H9 (cell line): ENCODE data around the gene TOGARAM2. TPM values are rescaled to one million over a fixed set of nuclear protein-coding genes. Genes with fewer than 3 reads are reported as not detected.

Experiments
- DNase-seq: peaks from one replicate; pipeline ENCODE4 v3.0.0-alpha.2; 2017
- H2AFZ ChIP-seq: one replicate; pipeline ENCODE4 v1.6.1; 2013; ENCODE audit warnings: mild to moderate bottlenecking, low read length, control low read depth, moderate library complexity
- H2AK5ac ChIP-seq: 2 replicates; pipeline ENCODE4 v1.6.1; 2013; ENCODE audit warnings: low read length, control low read depth, mixed read lengths; ENCODE audit not compliant: insufficient read length
- H2BK120ac ChIP-seq: one replicate; pipeline ENCODE4 v1.6.1; 2013; ENCODE audit warnings: low read depth, mild to moderate bottlenecking, low read length, control low read depth, inconsistent platforms; ENCODE audit not compliant: poor library complexity, severe bottlenecking
- H2BK12ac ChIP-seq: 2 replicates; pipeline ENCODE4 v1.6.1; 2013; ENCODE audit warnings: low read length, control low read depth, mixed read lengths, low read depth; ENCODE audit not compliant: insufficient read length
- H2BK15ac ChIP-seq: 2 replicates; pipeline ENCODE4 v1.6.1; 2013; ENCODE audit warnings: low read depth, low read length, control low read depth
- H2BK20ac ChIP-seq: one replicate; pipeline ENCODE4 v1.6.1; 2013; ENCODE audit warnings: low read depth, mild to moderate bottlenecking, low read length, control low read depth, inconsistent platforms; ENCODE audit not compliant: poor library complexity, severe bottlenecking
- H2BK5ac ChIP-seq: 2 replicates; pipeline ENCODE4 v1.6.1; 2013; ENCODE audit warnings: low read length, control low read depth, mixed read lengths; ENCODE audit not compliant: insufficient read length
- H3K14ac ChIP-seq: 2 replicates; pipeline ENCODE4 v1.6.1; 2013; ENCODE audit warnings: low read length, control low read depth; ENCODE audit not compliant: insufficient read depth
- H3K18ac ChIP-seq: 2 replicates; pipeline ENCODE4 v1.6.1; 2013; ENCODE audit warnings: low read depth, mild to moderate bottlenecking, mixed read lengths, low read length, control low read depth; ENCODE audit not compliant: insufficient read length
- H3K23ac ChIP-seq: 2 replicates; pipeline ENCODE4 v1.6.1; 2013; ENCODE audit warnings: low read length, control low read depth, mixed read lengths, low read depth; ENCODE audit not compliant: insufficient read length
- H3K23me2 ChIP-seq: 2 replicates; pipeline ENCODE4 v1.6.1; 2013; ENCODE audit warnings: low read depth, mild to moderate bottlenecking, mixed read lengths, low read length, control low read depth; ENCODE audit not compliant: insufficient read length, poor library complexity, severe bottlenecking
- H3K27ac ChIP-seq: 2 replicates; pipeline ENCODE4 v1.5.1; 2013; ENCODE audit warnings: low read length, control low read depth, mixed read lengths, low read depth; ENCODE audit not compliant: insufficient read length
- H3K27me3 ChIP-seq: 2 replicates; pipeline ENCODE4 v1.6.1; 2013; ENCODE audit warnings: low read length, control low read depth, inconsistent platforms; ENCODE audit not compliant: insufficient read depth
- H3K4ac ChIP-seq: 2 replicates; pipeline ENCODE4 v1.6.1; 2013; ENCODE audit warnings: low read depth, mild to moderate bottlenecking, control low read depth, inconsistent platforms, low read length, moderate library complexity
- H3K4me1 ChIP-seq: 2 replicates; pipeline ENCODE4 v1.6.1; 2013; ENCODE audit warnings: low read length, control low read depth, inconsistent platforms; ENCODE audit not compliant: insufficient read depth
- H3K4me2 ChIP-seq: 2 replicates; pipeline ENCODE4 v1.6.1; 2013; ENCODE audit warnings: low read length, control low read depth, mixed read lengths; ENCODE audit not compliant: insufficient read length, insufficient read depth
- H3K56ac ChIP-seq: 2 replicates; pipeline ENCODE4 v1.6.1; 2013; ENCODE audit warnings: low read depth, mild to moderate bottlenecking, mixed read lengths, low read length, control low read depth; ENCODE audit not compliant: insufficient read length
- H3K79me1 ChIP-seq: 2 replicates; pipeline ENCODE4 v1.6.1; 2013; ENCODE audit warnings: low read depth, mild to moderate bottlenecking, moderate library complexity, low read length, control low read depth, inconsistent platforms; ENCODE audit not compliant: insufficient read depth, poor library complexity, severe bottlenecking
- H3K79me2 ChIP-seq: 2 replicates; pipeline ENCODE4 v1.6.1; 2013; ENCODE audit warnings: low read length, control low read depth, inconsistent platforms; ENCODE audit not compliant: insufficient read depth
- H3K9ac ChIP-seq: 2 replicates; pipeline ENCODE4 v1.6.1; 2013; ENCODE audit warnings: low read length, control low read depth, mixed read lengths; ENCODE audit not compliant: insufficient read length; ENCODE audit errors: extremely low read depth
- H3K9me3 ChIP-seq: one replicate; pipeline ENCODE4 v1.6.1; 2013; ENCODE audit warnings: low read depth, low read length, inconsistent platforms; ENCODE audit not compliant: control insufficient read depth
- H3T11ph ChIP-seq: one replicate; pipeline ENCODE4 v1.6.1; 2013; ENCODE audit warnings: mild to moderate bottlenecking, low read length, control low read depth, inconsistent platforms
- H4K20me1 ChIP-seq: one replicate; pipeline ENCODE4 v1.6.1; 2013; ENCODE audit not compliant: control insufficient read depth, insufficient read length, insufficient read depth
- H4K5ac ChIP-seq: 2 replicates; pipeline ENCODE4 v1.6.1; 2013; ENCODE audit warnings: low read depth, mild to moderate bottlenecking, mixed read lengths, low read length, control low read depth; ENCODE audit not compliant: insufficient read length
- H4K8ac ChIP-seq: replicated peaks from 2 replicates; pipeline ENCODE4 v1.6.1; 2013; ENCODE audit warnings: low read length, control low read depth, mixed read lengths, low read depth; ENCODE audit not compliant: insufficient read length
- H4K91ac ChIP-seq: 2 replicates; pipeline ENCODE4 v1.6.1; 2013; ENCODE audit warnings: low read depth, mild to moderate bottlenecking, moderate library complexity, mixed read lengths, low read length, control low read depth; ENCODE audit not compliant: insufficient read length
- H3K27ac Mint-ChIP-seq, 3 experiments: 2 replicates in 2 of 3; 3 replicates in 1 of 3; pipeline ENCODE4 v1.8.0; 2020 to 2021; ENCODE audit warnings: mixed read lengths in 3 of 3, mild to moderate bottlenecking in 1 of 3, moderate library complexity in 1 of 3
- H3K27me3 Mint-ChIP-seq: 2 replicates; pipeline ENCODE4 v1.8.0; 2021; ENCODE audit warnings: low read depth, mild to moderate bottlenecking, moderate library complexity, mixed read lengths
- H3K36me3 Mint-ChIP-seq, 3 experiments: 2 replicates in 2 of 3; 3 replicates in 1 of 3; pipeline ENCODE4 v1.8.0; 2020 to 2021; ENCODE audit warnings: low read depth in 3 of 3, mixed read lengths in 3 of 3; ENCODE audit not compliant: insufficient read depth in 1 of 3
- H3K4me1 Mint-ChIP-seq, 2 experiments: 2 replicates each; pipeline ENCODE4 v1.8.0; 2020; ENCODE audit warnings: mixed read lengths in 2 of 2
- H3K4me3 Mint-ChIP-seq, 2 experiments: 2 replicates in 1 of 2; 3 replicates in 1 of 2; pipeline ENCODE4 v1.8.0; 2020 to 2021; ENCODE audit warnings: mild to moderate bottlenecking in 2 of 2, mixed read lengths in 2 of 2, moderate library complexity in 1 of 2
- H3K9me3 Mint-ChIP-seq, 2 experiments: 2 replicates in 1 of 2; 3 replicates in 1 of 2; pipeline ENCODE4 v1.8.0; 2020; ENCODE audit warnings: mild to moderate bottlenecking in 2 of 2, mixed read lengths in 2 of 2, moderate library complexity in 1 of 2
- WGBS: extraction: QIAGEN DNeasy Blood & Tissue Kit; methylation state at CpG from one replicate; pipeline ENCODE4 v1.1.7; 2013; ENCODE audit warnings: missing lambda C conversion rate, low lambda C conversion rate, mixed read lengths; ENCODE audit not compliant: insufficient read length; ENCODE audit errors: extremely low coverage; 5-methylcytosine and 5-hydroxymethylcytosine counted together
- total RNA-seq: library from RNA; stranded (reverse); gene quantifications from 2 replicates; pipeline ENCODE4 v1.2.1, GENCODE V29; 2021
- TF ChIP-seq, protein P1 (sequence below): fragments of 200-600 bp; sonication (generic); conservative IDR thresholded peaks from 3 replicates; pipeline ENCODE4 v1.8.0; 2021; ENCODE audit warnings: antibody characterized with exemption, mild to moderate bottlenecking

Gene TOGARAM2
- total RNA-seq, 1 experiment from 2014 or later, result 0.83 TPM

DNA sequence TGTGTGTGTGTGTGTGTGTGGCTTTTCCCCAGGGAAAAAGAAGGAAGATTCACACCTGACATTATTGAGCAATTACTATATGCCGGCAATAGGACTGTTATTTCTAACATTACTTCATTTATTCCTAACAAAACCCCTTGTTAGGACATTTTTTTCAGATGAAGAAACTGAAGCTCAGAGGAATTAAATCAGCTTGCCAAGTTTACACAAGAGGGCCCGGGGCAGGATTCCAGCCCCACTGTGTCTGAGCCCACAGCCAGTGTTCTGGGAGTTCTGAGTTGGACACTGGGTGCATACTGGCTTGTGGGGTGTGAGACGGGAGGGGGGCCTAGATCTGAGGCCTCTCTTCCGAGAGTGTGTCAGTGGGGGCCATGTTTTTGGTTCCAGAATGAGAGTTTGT, 9.9 kb downstream of the TOGARAM2 start:
- Mint-ChIP-seq H3K27ac (no peak overlapping the region), H3K4me3 (no peak overlapping the region; a peak in 1 of 5 replicates), H3K27me3 (no peaks in the 10 kb centered on the region; the same call in 1 of the 2 replicates), H3K36me3 (no peaks in the 10 kb centered on the region), H3K9me3 (no peaks in the 10 kb centered on the region), H3K4me1 (no peaks in the 10 kb centered on the region; a peak in 1 of 4 replicates)
- H2AFZ ChIP-seq, result no peak overlapping the region
- no peak overlapping the region for H3K27ac ChIP-seq
- no peak overlapping the region for H3K9ac ChIP-seq
- no peak overlapping the region for H3K18ac ChIP-seq
- H3K4ac ChIP-seq, result no peak overlapping the region
- TF ChIP-seq, protein P1, sequence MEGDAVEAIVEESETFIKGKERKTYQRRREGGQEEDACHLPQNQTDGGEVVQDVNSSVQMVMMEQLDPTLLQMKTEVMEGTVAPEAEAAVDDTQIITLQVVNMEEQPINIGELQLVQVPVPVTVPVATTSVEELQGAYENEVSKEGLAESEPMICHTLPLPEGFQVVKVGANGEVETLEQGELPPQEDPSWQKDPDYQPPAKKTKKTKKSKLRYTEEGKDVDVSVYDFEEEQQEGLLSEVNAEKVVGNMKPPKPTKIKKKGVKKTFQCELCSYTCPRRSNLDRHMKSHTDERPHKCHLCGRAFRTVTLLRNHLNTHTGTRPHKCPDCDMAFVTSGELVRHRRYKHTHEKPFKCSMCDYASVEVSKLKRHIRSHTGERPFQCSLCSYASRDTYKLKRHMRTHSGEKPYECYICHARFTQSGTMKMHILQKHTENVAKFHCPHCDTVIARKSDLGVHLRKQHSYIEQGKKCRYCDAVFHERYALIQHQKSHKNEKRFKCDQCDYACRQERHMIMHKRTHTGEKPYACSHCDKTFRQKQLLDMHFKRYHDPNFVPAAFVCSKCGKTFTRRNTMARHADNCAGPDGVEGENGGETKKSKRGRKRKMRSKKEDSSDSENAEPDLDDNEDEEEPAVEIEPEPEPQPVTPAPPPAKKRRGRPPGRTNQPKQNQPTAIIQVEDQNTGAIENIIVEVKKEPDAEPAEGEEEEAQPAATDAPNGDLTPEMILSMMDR, result no peak
- no CpG with 5 or more reads among the region's 4 CpGs for WGBS
- no peak overlapping the region for H4K5ac ChIP-seq
- H2AK5ac ChIP-seq, result no peak overlapping the region
- no peaks in the 10 kb centered on the region for H3K79me1 ChIP-seq
- H3K4me1 ChIP-seq, result no peaks in the 10 kb centered on the region
- no peak overlapping the region for H3K14ac ChIP-seq
- H2BK120ac ChIP-seq, result no peak overlapping the region
- no peak overlapping the region for H3K23ac ChIP-seq
- no peak overlapping the region for H2BK5ac ChIP-seq
- no peak overlapping the region for H3K56ac ChIP-seq
- H3K79me2 ChIP-seq, result no peaks in the 10 kb centered on the region
- no peak overlapping the region for H2BK12ac ChIP-seq
- no peaks in the 10 kb centered on the region for H4K20me1 ChIP-seq
- no peaks in the 10 kb centered on the region for H3K23me2 ChIP-seq
- H2BK20ac ChIP-seq, result no peak overlapping the region
- H2BK15ac ChIP-seq, result no peak overlapping the region
- H3K27me3 ChIP-seq, result no peaks in the 10 kb centered on the region; the same call in 1 of the 2 replicates
- no peak overlapping the region for H3K4me2 ChIP-seq
- no peak overlapping the region for H3T11ph ChIP-seq
- no peak overlapping the region for H4K8ac ChIP-seq
- no peaks in the 10 kb centered on the region for H3K9me3 ChIP-seq
- DNase-seq, result no peak
- H4K91ac ChIP-seq, result no peak overlapping the region
